CD14-positive monocyte (primary cell): ENCODE results near the gene TOX4. TPM values are rescaled to one million over a fixed set of nuclear protein-coding genes. Genes with fewer than 3 reads are reported as not detected.

Experiments
- DNase-seq, 3 donors: peaks; one replicate each; pipeline ENCODE4 v3.0.0-alpha.2; 2011 to 2022
- H2AFZ ChIP-seq: 2 replicates; pipeline ENCODE4 v1.6.0; 2012; ENCODE audit warnings: mild to moderate bottlenecking, low read depth, low read length, inconsistent platforms; ENCODE audit not compliant: insufficient read depth, poor library complexity, severe bottlenecking
- H3K27ac ChIP-seq, 2 donors: 1 replicate in 1 of 2; 2 replicates in 1 of 2; pipeline ENCODE4 v1.5.1; 2012 to 2013; ENCODE audit warnings: low read length in 2 of 2, control low read depth in 1 of 2, inconsistent platforms in 1 of 2, low read depth in 1 of 2, mild to moderate bottlenecking in 1 of 2
- H3K27me3 ChIP-seq, 2 donors: one replicate each; pipeline versions ENCODE4 v1.6.0 to v1.6.1; 2011 to 2013; ENCODE audit warnings: low read length in 2 of 2; ENCODE audit not compliant: control insufficient read depth in 2 of 2, insufficient read depth in 2 of 2
- H3K36me3 ChIP-seq, 2 donors: replicated peaks in 1 of 2; 1 replicate in 1 of 2; 2 replicates in 1 of 2; pipeline versions ENCODE4 v1.5.1 to v1.6.1; 2012 to 2013; ENCODE audit warnings: low read length in 2 of 2, control low read depth in 1 of 2, inconsistent platforms in 1 of 2, mild to moderate bottlenecking in 1 of 2; ENCODE audit not compliant: insufficient read depth in 2 of 2, control insufficient read depth in 1 of 2
- H3K4me1 ChIP-seq, 2 donors: 1 replicate in 1 of 2; 2 replicates in 1 of 2; pipeline versions ENCODE4 v1.5.1 to v1.6.1; 2012 to 2013; ENCODE audit warnings: low read length in 2 of 2, control low read depth in 1 of 2, inconsistent platforms in 1 of 2, mild to moderate bottlenecking in 1 of 2, moderate library complexity in 1 of 2; ENCODE audit not compliant: insufficient read depth in 2 of 2, control insufficient read depth in 1 of 2
- H3K4me2 ChIP-seq: replicated peaks from 2 replicates; pipeline ENCODE3; 2012; ENCODE audit warnings: low read length, moderate library complexity, mild to moderate bottlenecking; ENCODE audit not compliant: poor library complexity, severe bottlenecking; ENCODE audit errors: extremely low read depth
- H3K4me3 ChIP-seq, 3 experiments: fragments of 200-600 bp in 1 of 3; sonication (generic) in 1 of 3; replicated peaks in 1 of 3; 1 replicate in 2 of 3; 2 replicates in 1 of 3; pipeline ENCODE4 v1.5.1; 2011 to 2013; ENCODE audit warnings: low read length in 3 of 3, mild to moderate bottlenecking in 3 of 3, control low read depth in 2 of 3, low read depth in 2 of 3, inconsistent platforms in 1 of 3, moderate library complexity in 1 of 3
- H3K79me2 ChIP-seq: 2 replicates; pipeline ENCODE4 v1.6.0; 2012; ENCODE audit warnings: mild to moderate bottlenecking, control low read depth, inconsistent platforms, low read length, moderate library complexity; ENCODE audit not compliant: insufficient read depth
- H3K9ac ChIP-seq: 2 replicates; pipeline ENCODE4 v1.6.0; 2017; ENCODE audit warnings: low read length, mild to moderate bottlenecking; ENCODE audit not compliant: insufficient read depth, poor library complexity, severe bottlenecking
- H3K9me3 ChIP-seq, 2 donors: replicated peaks in 1 of 2; 1 replicate in 1 of 2; 2 replicates in 1 of 2; pipeline versions ENCODE4 v1.5.1 to v1.6.1; 2012 to 2013; ENCODE audit warnings: low read length in 2 of 2, control low read depth in 1 of 2; ENCODE audit not compliant: control insufficient read depth in 1 of 2, insufficient read depth in 1 of 2
- H4K20me1 ChIP-seq: 2 replicates; pipeline ENCODE4 v1.6.0; 2012; ENCODE audit warnings: mild to moderate bottlenecking, low read length, control low read depth, moderate library complexity; ENCODE audit not compliant: insufficient read depth
- H3K27ac Mint-ChIP-seq, 7 donors: one replicate each; pipeline ENCODE4 v1.8.0; 2020; ENCODE audit warnings: mild to moderate bottlenecking in 7 of 7, mixed read lengths in 7 of 7, moderate library complexity in 6 of 7, inconsistent platforms in 2 of 7
- H3K27me3 Mint-ChIP-seq, 3 donors: one replicate each; pipeline ENCODE4 v1.8.0; 2021 to 2022; ENCODE audit warnings: low read depth in 3 of 3, mild to moderate bottlenecking in 3 of 3, mixed read lengths in 3 of 3, moderate library complexity in 3 of 3, inconsistent platforms in 1 of 3
- H3K36me3 Mint-ChIP-seq, 2 donors: one replicate each; pipeline ENCODE4 v1.8.0; 2020; ENCODE audit warnings: mixed read lengths in 2 of 2, inconsistent platforms in 1 of 2, mild to moderate bottlenecking in 1 of 2
- H3K4me1 Mint-ChIP-seq: one replicate; pipeline ENCODE4 v1.8.0; 2020; ENCODE audit warnings: mild to moderate bottlenecking, mixed read lengths
- H3K4me3 Mint-ChIP-seq, 2 donors: one replicate each; pipeline ENCODE4 v1.8.0; 2020; ENCODE audit warnings: mild to moderate bottlenecking in 2 of 2, mixed read lengths in 2 of 2, moderate library complexity in 1 of 2
- H3K9me3 Mint-ChIP-seq, 7 donors: one replicate each; pipeline ENCODE4 v1.8.0; 2020 to 2022; ENCODE audit warnings: mixed read lengths in 7 of 7, mild to moderate bottlenecking in 6 of 7, moderate library complexity in 6 of 7, inconsistent platforms in 2 of 7
- CTCF ChIP-seq: fragments of 200-600 bp; IDR thresholded peaks from one replicate; pipeline ENCODE4 v1.8.0; 2022; ENCODE audit warnings: antibody characterized with exemption, mild to moderate bottlenecking
- WGBS: methylation state at CpG from one replicate; pipeline ENCODE4 v1.1.5; 2013; ENCODE audit warnings: missing lambda C conversion rate; ENCODE audit not compliant: insufficient coverage; 5-methylcytosine and 5-hydroxymethylcytosine counted together
- intact Hi-C, 2 donors: fragments of 100-400 bp; cut with micrococcal nuclease; formaldehyde crosslinking; loops; one replicate each; pipeline versions ENCODE4 v1.15.0 to v1.15.1; 2023
- polyA plus RNA-seq, 3 donors: library from polyadenylated mRNA; depleted of rRNA in 1 of 3; unstranded in 2 of 3; stranded (reverse) in 1 of 3; fragments of 300-500 nt in 2 of 3; fragments of >200 nt in 1 of 3; fragmentation: Illumina TruSeq in 2 of 3; gene quantifications; 1 replicate in 2 of 3; 2 replicates in 1 of 3; pipeline ENCODE4 v1.2.3, GENCODE V29; 2012 to 2021

TOX4 gene
- polyA plus RNA-seq, 3 donors: 28.3 to 73.1 (median 68.5) TPM

GRCh38 chr14:21506557-21506956, 29.6 kb downstream of the TOX4 start:
- Histone ChIP-seq H3K9me3 (no peaks in the 10 kb centered on the region), H3K9ac (no peak overlapping the region), H3K27me3 (no peaks in the 10 kb centered on the region), H4K20me1 (peaks cover 12% of the 10 kb centered on the region), H2AFZ (no peak overlapping the region), H3K36me3 (peaks cover 22 to 39% of the 10 kb centered on the region in 2 donors), H3K4me3 (no peak overlapping the region), H3K4me2 (no peak overlapping the region), H3K4me1 (peaks cover 15 to 22% of the 10 kb centered on the region in 2 donors), H3K79me2 (peaks cover 76% of the 10 kb centered on the region), H3K27ac (no peak overlapping the region)
- intact Hi-C loops: no loop called here
- DNase-seq: no peak
- Mint-ChIP-seq H3K27ac (no peak overlapping the region), H3K4me1 (peaks cover 22% of the 10 kb centered on the region), H3K9me3 (peaks cover 0 to 2% (median under 1%) of the 10 kb centered on the region in 7 donors), H3K36me3 (peaks cover 33 to 42% of the 10 kb centered on the region in 2 donors), H3K27me3 (peaks cover 0 to 2% (median 2%) of the 10 kb centered on the region in 3 donors), H3K4me3 (no peak overlapping the region)
- WGBS: 100% methylated on average over 1 of the region's 2 CpGs
- no peak for TF ChIP-seq CTCF

- Histone ChIP-seq H3K27me3 (no peaks in the 10 kb centered on the region), H3K4me2 (peak overlapping the region; percentile 83), H3K4me3 (peak overlapping the region in 1 of 3 experiments; percentile 75), H3K79me2 (peaks cover 60% of the 10 kb centered on the region), H3K9me3 (no peaks in the 10 kb centered on the region), H3K36me3 (peaks cover 2 to 16% of the 10 kb centered on the region in 2 donors), H2AFZ (no peak overlapping the region), H3K9ac (no peak overlapping the region), H4K20me1 (peaks cover 12% of the 10 kb centered on the region), H3K4me1 (peaks cover 18 to 26% of the 10 kb centered on the region in 2 donors), H3K27ac (no peak overlapping the region)
- DNase-seq: peak in 1 of 3 donors; percentile 9
- peak overlapping the region in 3 of 7 donors; percentile 4 to 95 (median 25) for H3K27ac Mint-ChIP-seq
- peak overlapping the region in 1 of 2 donors; percentile 98 for H3K4me3 Mint-ChIP-seq
- intact Hi-C loops: loop anchor here (2.0 to 10.0 kb wide), 3 partner anchors 52 to 75 kb away; partner anchors contain the start of gene CHD8 (in 1 of the 2)
- 100% methylated on average over 1 of the region's 6 CpGs for WGBS
- H3K4me1 Mint-ChIP-seq: peaks cover 25% of the 10 kb centered on the region
- H3K27me3 Mint-ChIP-seq: peaks cover 6 to 10% (median 7%) of the 10 kb centered on the region in 3 donors
- TF ChIP-seq CTCF: no peak
- peaks cover 0 to 10% (median 6%) of the 10 kb centered on the region in 7 donors for H3K9me3 Mint-ChIP-seq
- H3K36me3 Mint-ChIP-seq: peaks cover 14 to 22% of the 10 kb centered on the region in 2 donors
Observed at GRCh38 chr14:21509432-21510143, 32.6 kb downstream of the TOX4 start.
